ENCODE measurements around the gene PTPRJ. TPM values are rescaled to one million over a fixed set of nuclear protein-coding genes. Genes with fewer than 3 reads are reported as not detected.
"Not testable (repeated sequence)": the region's sequence is repeated elsewhere in the genome, so short reads cannot be mapped to it uniquely, and the experiment has no call there.

Gene PTPRJ
- total RNA-seq, 1 experiment from 2014 or later = 11.0 TPM

DNA sequence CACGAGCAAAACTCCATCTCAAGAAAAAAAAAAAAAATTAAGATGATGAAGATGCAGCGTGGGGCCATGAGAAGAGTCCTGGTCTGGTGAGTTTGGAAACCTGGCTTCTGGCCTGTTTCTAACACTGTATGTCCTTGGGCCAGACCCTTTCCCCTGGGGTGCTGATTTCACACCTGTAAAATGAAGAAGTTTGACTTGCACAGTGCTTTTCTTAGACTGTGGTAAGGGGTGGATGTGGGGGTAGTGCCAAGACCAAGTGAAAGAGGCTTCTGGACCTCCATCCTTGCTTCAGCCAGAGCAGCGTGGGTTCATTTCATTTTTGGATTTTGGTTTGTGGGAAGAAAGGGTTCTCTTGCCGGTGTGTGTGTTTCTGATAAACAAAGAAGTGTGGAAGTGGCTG lies 42.1 kb downstream of the PTPRJ start:
- H3K27me3 Mint-ChIP-seq (ENCODE audit: insufficient read depth, unreplicated experiment) = no peaks in the 10 kb centered on the region
- H3K4me1 Mint-ChIP-seq (ENCODE audit: low read depth, unreplicated experiment) = peaks cover 6% of the 10 kb centered on the region
- no TSS peak for BruUV-seq (replicated peaks)
- H3K27ac Mint-ChIP-seq (ENCODE audit: unreplicated experiment) = no peak overlapping the region
- H3K36me3 Mint-ChIP-seq (ENCODE audit: insufficient read depth, unreplicated experiment) = no peaks in the 10 kb centered on the region
- H3K36me3 ChIP-seq (ENCODE audit: control insufficient read depth, insufficient read depth, low read length) = no peaks in the 10 kb centered on the region
- H3K9me3 Mint-ChIP-seq (ENCODE audit: unreplicated experiment) = no peaks in the 10 kb centered on the region
- POLR2A ChIA-PET = no interaction called here
- no peak overlapping the region for H3K4me3 ChIP-seq (ENCODE audit: low read depth, low read length)
- no peak overlapping the region for H3K4me3 Mint-ChIP-seq (ENCODE audit: unreplicated experiment)
- no peaks in the 10 kb centered on the region for H3K27me3 ChIP-seq (replicated peaks; ENCODE audit: control insufficient read depth, insufficient read depth, low read length)
- H3K4me1 ChIP-seq = no peaks in the 10 kb centered on the region
- no peaks in the 10 kb centered on the region for H3K9me3 ChIP-seq
- no peak for DNase-seq
- intact Hi-C loops (cut with micrococcal nuclease; ENCODE audit: unreplicated experiment) = no loop called here
- CTCF ChIA-PET = no interaction called here
- TF ChIP-seq, protein P1, sequence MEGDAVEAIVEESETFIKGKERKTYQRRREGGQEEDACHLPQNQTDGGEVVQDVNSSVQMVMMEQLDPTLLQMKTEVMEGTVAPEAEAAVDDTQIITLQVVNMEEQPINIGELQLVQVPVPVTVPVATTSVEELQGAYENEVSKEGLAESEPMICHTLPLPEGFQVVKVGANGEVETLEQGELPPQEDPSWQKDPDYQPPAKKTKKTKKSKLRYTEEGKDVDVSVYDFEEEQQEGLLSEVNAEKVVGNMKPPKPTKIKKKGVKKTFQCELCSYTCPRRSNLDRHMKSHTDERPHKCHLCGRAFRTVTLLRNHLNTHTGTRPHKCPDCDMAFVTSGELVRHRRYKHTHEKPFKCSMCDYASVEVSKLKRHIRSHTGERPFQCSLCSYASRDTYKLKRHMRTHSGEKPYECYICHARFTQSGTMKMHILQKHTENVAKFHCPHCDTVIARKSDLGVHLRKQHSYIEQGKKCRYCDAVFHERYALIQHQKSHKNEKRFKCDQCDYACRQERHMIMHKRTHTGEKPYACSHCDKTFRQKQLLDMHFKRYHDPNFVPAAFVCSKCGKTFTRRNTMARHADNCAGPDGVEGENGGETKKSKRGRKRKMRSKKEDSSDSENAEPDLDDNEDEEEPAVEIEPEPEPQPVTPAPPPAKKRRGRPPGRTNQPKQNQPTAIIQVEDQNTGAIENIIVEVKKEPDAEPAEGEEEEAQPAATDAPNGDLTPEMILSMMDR (IDR thresholded peaks at IDR 0.05; ENCODE audit: insufficient read depth in 1 of 2, low read depth in 1 of 2, low read length in 1 of 2, severe bottlenecking in 1 of 2, unreplicated experiment in 1 of 2) = no peak

DNA sequence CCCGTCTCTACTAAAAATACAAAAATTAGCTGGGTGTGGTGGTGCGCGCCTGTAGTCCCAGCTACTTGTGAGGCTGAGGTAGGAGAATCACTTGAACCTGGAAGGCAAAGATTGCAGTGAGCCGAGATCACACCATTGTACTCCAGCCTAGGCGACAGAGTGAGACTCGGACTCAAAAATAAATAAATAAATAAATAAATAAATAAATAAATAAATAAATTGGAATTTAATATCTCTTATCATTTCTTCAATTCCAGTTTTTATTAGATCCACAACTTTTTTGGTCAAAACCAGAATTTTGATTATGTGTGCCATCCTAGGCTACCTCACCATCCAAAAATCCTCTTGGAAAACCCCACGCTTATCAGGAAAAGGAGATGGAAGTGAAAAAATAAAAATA lies 43.2 kb downstream of the PTPRJ start:
- H3K4me3 ChIP-seq (ENCODE audit: low read depth, low read length); H3K4me1 Mint-ChIP-seq (ENCODE audit: low read depth, unreplicated experiment); H3K27me3 ChIP-seq (replicated peaks; ENCODE audit: control insufficient read depth, insufficient read depth, low read length); H3K27ac Mint-ChIP-seq (ENCODE audit: unreplicated experiment); DNase-seq; CTCF ChIA-PET; BruUV-seq (replicated peaks); H3K36me3 Mint-ChIP-seq (ENCODE audit: insufficient read depth, unreplicated experiment); H3K27me3 Mint-ChIP-seq (ENCODE audit: insufficient read depth, unreplicated experiment); H3K9me3 Mint-ChIP-seq (ENCODE audit: unreplicated experiment); H3K36me3 ChIP-seq (ENCODE audit: control insufficient read depth, insufficient read depth, low read length); H3K9me3 ChIP-seq; intact Hi-C loops (cut with micrococcal nuclease; ENCODE audit: unreplicated experiment); H3K4me1 ChIP-seq; POLR2A ChIA-PET; H3K4me3 Mint-ChIP-seq (ENCODE audit: unreplicated experiment): not testable (repeated sequence)

DNA sequence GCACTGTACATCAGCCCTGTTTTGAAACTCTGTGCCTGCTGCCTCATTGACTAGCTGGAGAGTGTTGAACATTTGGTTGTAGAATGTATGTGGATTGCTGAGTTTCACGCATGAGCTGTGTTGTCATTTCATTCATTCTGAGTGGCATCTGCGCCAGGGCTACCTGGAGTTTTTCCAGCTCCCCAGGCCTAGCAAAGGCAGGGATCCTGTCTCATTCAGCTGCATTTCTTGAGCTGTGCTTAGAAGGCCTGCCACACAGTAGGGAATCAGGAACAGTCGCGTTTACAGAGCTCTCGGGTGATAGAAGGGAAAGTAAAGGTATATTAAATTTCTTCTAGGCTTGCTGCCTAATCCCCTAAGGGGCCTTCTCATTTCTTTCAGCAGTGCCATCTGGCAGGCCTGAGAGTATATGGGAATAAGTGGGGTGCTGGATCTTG lies 44.3 kb downstream of the PTPRJ start:
- POLR2A ChIA-PET = no interaction called here
- Histone ChIP-seq H3K9me3 (no peaks in the 10 kb centered on the region), H3K4me1 (no peaks in the 10 kb centered on the region), H3K27me3 (replicated peaks; ENCODE audit: control insufficient read depth, insufficient read depth, low read length) (no peaks in the 10 kb centered on the region), H3K36me3 (ENCODE audit: control insufficient read depth, insufficient read depth, low read length) (no peaks in the 10 kb centered on the region), H3K4me3 (ENCODE audit: low read depth, low read length) (no peak overlapping the region)
- TF ChIP-seq, protein P1 (IDR thresholded peaks at IDR 0.05; ENCODE audit: insufficient read depth in 1 of 2, low read depth in 1 of 2, low read length in 1 of 2, severe bottlenecking in 1 of 2, unreplicated experiment in 1 of 2) = no peak
- H3K9me3 Mint-ChIP-seq (ENCODE audit: unreplicated experiment) = no peaks in the 10 kb centered on the region
- intact Hi-C loops (cut with micrococcal nuclease; ENCODE audit: unreplicated experiment) = no loop called here
- no TSS peak for BruUV-seq (replicated peaks)
- no peak overlapping the region for H3K27ac Mint-ChIP-seq (ENCODE audit: unreplicated experiment)
- H3K27me3 Mint-ChIP-seq (ENCODE audit: insufficient read depth, unreplicated experiment) = no peaks in the 10 kb centered on the region
- no peak overlapping the region for H3K4me3 Mint-ChIP-seq (ENCODE audit: unreplicated experiment)
- H3K36me3 Mint-ChIP-seq (ENCODE audit: insufficient read depth, unreplicated experiment) = no peaks in the 10 kb centered on the region
- peaks cover 7% of the 10 kb centered on the region for H3K4me1 Mint-ChIP-seq (ENCODE audit: low read depth, unreplicated experiment)
- no peak for DNase-seq
- CTCF ChIA-PET = no interaction called here

Data from Caco-2 (cell line).